ENCODE results near the gene CFHR5. TPM values are rescaled to one million over a fixed set of nuclear protein-coding genes. Genes with fewer than 3 reads are reported as not detected.

CFHR5 gene
- total RNA-seq, 3 donors from 2014 or later = not detected

- no peak for DNase-seq (ENCODE audit: low spot score in 2 of 2)
- no peaks in the 10 kb centered on the region for H3K27me3 ChIP-seq
- H3K4me1 ChIP-seq = no peaks in the 10 kb centered on the region
- no peaks in the 10 kb centered on the region for H3K36me3 ChIP-seq
- no peak overlapping the region for H3K27ac ChIP-seq
- TF ChIP-seq, protein P1, sequence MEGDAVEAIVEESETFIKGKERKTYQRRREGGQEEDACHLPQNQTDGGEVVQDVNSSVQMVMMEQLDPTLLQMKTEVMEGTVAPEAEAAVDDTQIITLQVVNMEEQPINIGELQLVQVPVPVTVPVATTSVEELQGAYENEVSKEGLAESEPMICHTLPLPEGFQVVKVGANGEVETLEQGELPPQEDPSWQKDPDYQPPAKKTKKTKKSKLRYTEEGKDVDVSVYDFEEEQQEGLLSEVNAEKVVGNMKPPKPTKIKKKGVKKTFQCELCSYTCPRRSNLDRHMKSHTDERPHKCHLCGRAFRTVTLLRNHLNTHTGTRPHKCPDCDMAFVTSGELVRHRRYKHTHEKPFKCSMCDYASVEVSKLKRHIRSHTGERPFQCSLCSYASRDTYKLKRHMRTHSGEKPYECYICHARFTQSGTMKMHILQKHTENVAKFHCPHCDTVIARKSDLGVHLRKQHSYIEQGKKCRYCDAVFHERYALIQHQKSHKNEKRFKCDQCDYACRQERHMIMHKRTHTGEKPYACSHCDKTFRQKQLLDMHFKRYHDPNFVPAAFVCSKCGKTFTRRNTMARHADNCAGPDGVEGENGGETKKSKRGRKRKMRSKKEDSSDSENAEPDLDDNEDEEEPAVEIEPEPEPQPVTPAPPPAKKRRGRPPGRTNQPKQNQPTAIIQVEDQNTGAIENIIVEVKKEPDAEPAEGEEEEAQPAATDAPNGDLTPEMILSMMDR (IDR thresholded peaks at IDR 0.05) = no peak
- no peak for TF ChIP-seq POLR2AphosphoS5 (IDR thresholded peaks at IDR 0.05)
- TF ChIP-seq POLR2A (IDR thresholded peaks at IDR 0.05) = no peak
- intact Hi-C loops (cut with DNase I; ENCODE audit: low total_unique reads) = no loop called here
- no peak overlapping the region for H3K4me3 ChIP-seq
- peaks cover 0 to 4% of the 10 kb centered on the region in 2 donors for H3K9me3 ChIP-seq
These were observed 22.6 kb upstream of the CFHR5 start for GRCh38 chr1:196954778-196955177.

DNA sequence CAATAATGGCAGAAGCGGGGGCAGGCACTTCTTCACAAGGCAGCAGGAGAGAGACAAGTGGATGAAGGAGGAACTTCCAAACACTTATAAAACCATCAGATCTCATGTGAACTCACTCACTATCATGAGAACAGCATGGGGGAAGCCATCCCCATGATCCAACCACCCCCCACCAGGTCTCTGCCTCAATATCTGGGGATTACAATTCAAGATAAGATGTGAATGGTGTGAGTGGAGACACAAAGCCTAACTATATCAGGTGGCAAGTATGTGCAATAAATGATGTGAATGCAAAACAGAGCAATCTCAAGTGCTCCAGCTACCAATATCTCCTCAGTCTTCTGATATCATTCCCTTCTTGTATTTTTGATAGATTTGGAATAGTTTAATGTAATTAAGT is 21.4 kb upstream of the CFHR5 start:
- Histone ChIP-seq H3K4me3 (no peak overlapping the region), H3K27me3 (no peaks in the 10 kb centered on the region), H3K4me1 (no peaks in the 10 kb centered on the region), H3K9me3 (peaks cover 0 to 4% of the 10 kb centered on the region in 2 donors), H3K27ac (no peak overlapping the region), H3K36me3 (no peaks in the 10 kb centered on the region)
- intact Hi-C loops (cut with DNase I; ENCODE audit: low total_unique reads) = no loop called here
- no peak for DNase-seq (ENCODE audit: low spot score in 2 of 2)
- TF ChIP-seq POLR2AphosphoS5 (IDR thresholded peaks at IDR 0.05) = no peak
- TF ChIP-seq POLR2A (IDR thresholded peaks at IDR 0.05) = no peak
- TF ChIP-seq, protein P1 (IDR thresholded peaks at IDR 0.05) = no peak

GRCh38 chr1:196960854-196961253 is 16.5 kb upstream of the CFHR5 start:
- Histone ChIP-seq H3K36me3 (no peaks in the 10 kb centered on the region), H3K4me1 (no peaks in the 10 kb centered on the region), H3K27me3 (no peaks in the 10 kb centered on the region), H3K27ac (no peak overlapping the region), H3K9me3 (peaks cover 0 to 3% of the 10 kb centered on the region in 2 donors), H3K4me3 (no peak overlapping the region)
- no peak for DNase-seq (ENCODE audit: low spot score in 2 of 2)
- TF ChIP-seq POLR2A (IDR thresholded peaks at IDR 0.05) (no peak), POLR2AphosphoS5 (IDR thresholded peaks at IDR 0.05) (no peak)
- TF ChIP-seq, protein P1 (IDR thresholded peaks at IDR 0.05) = no peak
- intact Hi-C loops (cut with DNase I; ENCODE audit: low total_unique reads) = no loop called here

GRCh38 chr1:196970182-196970581 is 7.2 kb upstream of the CFHR5 start:
- H3K27ac ChIP-seq = no peak overlapping the region
- no peaks in the 10 kb centered on the region for H3K4me1 ChIP-seq
- H3K36me3 ChIP-seq = no peaks in the 10 kb centered on the region
- intact Hi-C loops (cut with DNase I; ENCODE audit: low total_unique reads) = loop anchor here (5.0 kb wide), 1 partner anchor 157 kb away; no protein-coding TSS in a partner anchor
- H3K27me3 ChIP-seq = no peaks in the 10 kb centered on the region
- H3K4me3 ChIP-seq = no peak overlapping the region
- TF ChIP-seq, protein P1 (IDR thresholded peaks at IDR 0.05) = no peak
- TF ChIP-seq POLR2AphosphoS5 (IDR thresholded peaks at IDR 0.05) (no peak), POLR2A (IDR thresholded peaks at IDR 0.05) (no peak)
- no peaks in the 10 kb centered on the region for H3K9me3 ChIP-seq
- no peak for DNase-seq (ENCODE audit: low spot score in 2 of 2)

- H3K27ac ChIP-seq = no peak overlapping the region
- no peaks in the 10 kb centered on the region for H3K36me3 ChIP-seq
- no peak overlapping the region for H3K4me3 ChIP-seq
- H3K27me3 ChIP-seq = no peaks in the 10 kb centered on the region
- H3K4me1 ChIP-seq = no peaks in the 10 kb centered on the region
- intact Hi-C loops (cut with DNase I; ENCODE audit: low total_unique reads) = no loop called here
- TF ChIP-seq POLR2A (IDR thresholded peaks at IDR 0.05) (no peak), POLR2AphosphoS5 (IDR thresholded peaks at IDR 0.05) (no peak)
- TF ChIP-seq, protein P1 (IDR thresholded peaks at IDR 0.05) = no peak
- no peaks in the 10 kb centered on the region for H3K9me3 ChIP-seq
- no peak for DNase-seq (ENCODE audit: low spot score in 2 of 2)
These were observed 1.1 kb upstream of the CFHR5 start for GRCh38 chr1:196976278-196976677.

Data from breast epithelium (tissue), 4 donors.